Lower leg skin (tissue), 3 donors: Measurements from ENCODE around the gene PCDHGA8.

Experiments
- CTCF ChIP-seq, 3 donors: fragments of 450-650 bp; IDR thresholded peaks; one replicate each; pipeline ENCODE4 v1.5.1; 2016; ENCODE audit warnings: antibody characterized with exemption in 3 of 3, mild to moderate bottlenecking in 3 of 3, moderate library complexity in 2 of 3
- POLR2A ChIP-seq, 2 donors: fragments of 450-650 bp; IDR thresholded peaks; one replicate each; pipeline ENCODE4 v1.6.1; 2016 to 2017; ENCODE audit warnings: antibody characterized with exemption in 2 of 2, mild to moderate bottlenecking in 1 of 2, moderate library complexity in 1 of 2

- TF ChIP-seq CTCF (IDR thresholded peaks at IDR 0.05) (no peak), POLR2A (IDR thresholded peaks at IDR 0.05) (no peak)
Measured at GRCh38 chr5:141402553-141403243, 10.3 kb downstream of the PCDHGA8 start, which contains the start of gene PCDHGA9.
